Right lobe of liver (tissue), 6 donors: ENCODE measurements around the gene MS4A6E. TPM values are rescaled to one million over a fixed set of nuclear protein-coding genes. Genes with fewer than 3 reads are reported as not detected.

ENCODE experiments used
- ATAC-seq, 4 donors: fragments of 200-7000 bp; cut with Tn5 transposase; one replicate each; pipeline ENCODE4 v1.9.1; 2020; ENCODE audit warnings: mild to moderate bottlenecking in 4 of 4, moderate library complexity in 4 of 4
- DNase-seq, 3 donors: peaks; one replicate each; pipeline ENCODE4 v3.0.0-alpha.2; 2020
- H3K27ac ChIP-seq, 3 donors: fragments of 200-600 bp; one replicate each; pipeline ENCODE4 v1.8.0; 2022
- H3K27me3 ChIP-seq, 2 donors: fragments of 200-600 bp; one replicate each; pipeline ENCODE4 v1.8.0; 2022
- H3K36me3 ChIP-seq, 4 donors: fragments of 200-600 bp; sonication (generic) in 1 of 4; one replicate each; pipeline versions ENCODE4 v1.5.1 to v1.8.0; 2017 to 2022; ENCODE audit warnings: control low read depth in 1 of 4
- H3K4me1 ChIP-seq, 4 donors: fragments of 200-600 bp; sonication (generic) in 1 of 4; one replicate each; pipeline versions ENCODE4 v1.5.1 to v1.8.0; 2017 to 2022; ENCODE audit warnings: control low read depth in 1 of 4
- H3K4me3 ChIP-seq, 3 donors: fragments of 200-600 bp; one replicate each; pipeline ENCODE4 v1.8.0; 2022
- H3K9me3 ChIP-seq, 4 donors: fragments of 200-600 bp; sonication (generic) in 1 of 4; one replicate each; pipeline versions ENCODE4 v1.5.1 to v1.8.0; 2017 to 2022; ENCODE audit warnings: control low read depth in 1 of 4
- POLR2A ChIP-seq: fragments of 450-650 bp; IDR thresholded peaks from one replicate; pipeline ENCODE4 v1.6.1; 2017; ENCODE audit warnings: antibody characterized with exemption, mild to moderate bottlenecking
- WGBS: methylation state at CpG from one replicate; pipeline ENCODE4 v1.1.6; 2018; ENCODE audit warnings: low coverage, low lambda C conversion rate; ENCODE audit not compliant: insufficient coverage; ENCODE audit errors: missing lambda C conversion rate; 5-methylcytosine and 5-hydroxymethylcytosine counted together
- intact Hi-C, 2 donors: fragments of 100-400 bp; cut with DNase I; formaldehyde crosslinking; loops; one replicate each; pipeline versions ENCODE4 v1.11.2 to v1.14.1; 2022
- total RNA-seq, 6 experiments: library from RNA; depleted of rRNA in 2 of 6; stranded (reverse); fragments of >200 nt in 2 of 6; fragmentation: NEBNext Ultra II Directional in 3 of 6; extraction: Animal tissue kit (Norgen Biotek cat#: 25700) in 3 of 6; gene quantifications; one replicate each; pipeline versions ENCODE4 v1.1.0 to v1.2.4, GENCODE V29; 2016 to 2023
- TF ChIP-seq, protein P1 (sequence below), 4 donors: fragments of 200-600 bp in 3 of 4; fragments of 450-650 bp in 1 of 4; IDR thresholded peaks; one replicate each; pipeline versions ENCODE4 v1.5.1 to v1.8.0; 2016 to 2022; ENCODE audit warnings: antibody characterized with exemption in 4 of 4, mild to moderate bottlenecking in 2 of 4
- donor health status: DM: no; HTN: yes; CAD: no.
- donor health status: DM: no; HTN: no; CAD: no.
- donor health status: DM: no; HTN: no; CAD: no.
- donor health status: DM: no; HTN: yes; CAD: no.
- donor health status: DM: no; HTN: yes; CAD: no.

The MS4A6E gene
- total RNA-seq, 6 experiments from 2014 or later: not detected

DNA sequence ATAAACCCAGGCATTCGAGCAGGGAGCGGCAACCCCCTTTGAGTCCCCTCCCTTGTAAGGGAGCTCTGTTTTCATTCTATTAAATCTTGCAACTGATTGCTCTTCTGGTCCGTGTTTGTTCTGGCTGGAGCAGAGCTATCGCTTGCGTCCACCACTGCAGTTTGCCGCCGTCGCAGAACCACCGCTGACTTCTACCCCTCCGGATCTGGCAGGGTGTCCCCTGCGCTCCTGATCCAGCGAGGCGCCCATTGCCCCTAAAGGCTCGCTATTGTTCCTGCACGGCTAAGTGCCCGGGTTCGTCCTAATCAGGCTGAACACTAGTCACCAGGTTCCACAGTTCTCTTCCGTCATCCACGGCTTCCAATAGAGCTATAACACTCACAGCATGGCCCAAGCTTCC, 40.8 kb downstream of the MS4A6E start:
- Histone ChIP-seq H3K27me3 (no peaks in the 10 kb centered on the region), H3K27ac (no peak overlapping the region), H3K36me3 (no peaks in the 10 kb centered on the region), H3K4me3 (no peak overlapping the region), H3K9me3 (no peaks in the 10 kb centered on the region), H3K4me1 (no peaks in the 10 kb centered on the region)
- 89% methylated on average over 11 of the region's 19 CpGs for WGBS
- DNase-seq: no peak
- TF ChIP-seq POLR2A: no peak
- TF ChIP-seq, protein P1, sequence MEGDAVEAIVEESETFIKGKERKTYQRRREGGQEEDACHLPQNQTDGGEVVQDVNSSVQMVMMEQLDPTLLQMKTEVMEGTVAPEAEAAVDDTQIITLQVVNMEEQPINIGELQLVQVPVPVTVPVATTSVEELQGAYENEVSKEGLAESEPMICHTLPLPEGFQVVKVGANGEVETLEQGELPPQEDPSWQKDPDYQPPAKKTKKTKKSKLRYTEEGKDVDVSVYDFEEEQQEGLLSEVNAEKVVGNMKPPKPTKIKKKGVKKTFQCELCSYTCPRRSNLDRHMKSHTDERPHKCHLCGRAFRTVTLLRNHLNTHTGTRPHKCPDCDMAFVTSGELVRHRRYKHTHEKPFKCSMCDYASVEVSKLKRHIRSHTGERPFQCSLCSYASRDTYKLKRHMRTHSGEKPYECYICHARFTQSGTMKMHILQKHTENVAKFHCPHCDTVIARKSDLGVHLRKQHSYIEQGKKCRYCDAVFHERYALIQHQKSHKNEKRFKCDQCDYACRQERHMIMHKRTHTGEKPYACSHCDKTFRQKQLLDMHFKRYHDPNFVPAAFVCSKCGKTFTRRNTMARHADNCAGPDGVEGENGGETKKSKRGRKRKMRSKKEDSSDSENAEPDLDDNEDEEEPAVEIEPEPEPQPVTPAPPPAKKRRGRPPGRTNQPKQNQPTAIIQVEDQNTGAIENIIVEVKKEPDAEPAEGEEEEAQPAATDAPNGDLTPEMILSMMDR (IDR thresholded peaks at IDR 0.05): no peak
- no peak for ATAC-seq
- intact Hi-C loops: no loop called here

DNA sequence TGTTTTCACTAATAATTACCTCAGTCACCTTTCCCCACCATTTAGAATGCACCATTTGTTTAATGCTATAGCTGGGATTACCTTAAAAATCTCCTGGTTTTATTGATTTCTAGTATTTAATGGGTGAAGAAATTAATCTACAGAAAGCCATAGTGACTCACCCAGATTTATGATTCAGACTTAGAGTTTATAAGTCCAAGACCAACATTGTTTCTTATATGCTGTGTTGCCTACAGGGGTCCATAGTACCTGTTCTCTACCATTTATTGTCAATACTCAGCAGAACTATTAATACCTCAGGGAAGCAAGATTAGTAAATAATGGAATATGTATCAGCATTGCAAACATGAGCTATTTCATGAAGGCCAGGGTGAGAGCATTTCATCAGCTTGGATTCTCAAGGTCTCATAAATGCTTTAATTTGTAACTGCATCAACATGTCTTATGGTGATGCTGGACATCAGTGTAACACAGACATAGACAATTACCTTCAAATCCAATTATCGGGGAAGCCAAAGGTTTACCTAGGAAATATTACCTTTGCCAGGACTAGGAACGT, 43.3 kb downstream of the MS4A6E start:
- H3K9me3 ChIP-seq: no peaks in the 10 kb centered on the region
- ATAC-seq (no peak), DNase-seq (no peak)
- H3K4me1 ChIP-seq: no peaks in the 10 kb centered on the region
- TF ChIP-seq POLR2A: no peak
- TF ChIP-seq, protein P1 (IDR thresholded peaks at IDR 0.05): no peak
- H3K27ac ChIP-seq: no peak overlapping the region
- H3K36me3 ChIP-seq: no peaks in the 10 kb centered on the region
- WGBS: 38% methylated on average over 2 of the region's 2 CpGs
- H3K4me3 ChIP-seq: no peak overlapping the region
- H3K27me3 ChIP-seq: no peaks in the 10 kb centered on the region
- intact Hi-C loops: no loop called here

DNA sequence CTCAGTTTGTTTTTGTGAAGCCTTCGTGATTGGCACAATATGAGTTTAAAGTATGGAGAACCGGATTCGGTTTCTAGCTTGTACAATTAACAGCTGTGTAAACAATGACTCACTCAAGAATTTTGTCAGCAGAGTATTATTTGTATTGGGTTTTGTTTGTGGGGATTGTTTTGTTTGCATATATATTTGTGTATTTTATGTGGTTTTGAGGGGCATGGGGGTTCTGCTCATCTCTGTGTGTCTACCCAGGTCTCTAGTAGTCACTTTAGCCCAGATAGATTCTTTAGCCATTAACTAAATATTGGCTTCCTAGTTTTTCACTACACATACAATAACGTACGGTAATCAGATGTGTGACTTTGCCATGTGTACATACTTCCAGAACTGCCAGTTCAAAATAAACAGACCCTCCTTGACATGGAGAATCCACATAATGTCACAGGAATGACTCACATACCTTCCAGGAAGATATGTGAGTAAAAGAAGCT, 43.8 kb downstream of the MS4A6E start:
- H3K27me3 ChIP-seq: no peaks in the 10 kb centered on the region
- H3K27ac ChIP-seq: peak overlapping the region in 2 of 3 donors; percentile 14 to 20
- H3K4me1 ChIP-seq: no peaks in the 10 kb centered on the region
- TF ChIP-seq, protein P1 (IDR thresholded peaks at IDR 0.05): no peak
- TF ChIP-seq POLR2A: no peak
- intact Hi-C loops: no loop called here
- no peaks in the 10 kb centered on the region for H3K36me3 ChIP-seq
- no peak for DNase-seq
- no peaks in the 10 kb centered on the region for H3K9me3 ChIP-seq
- ATAC-seq: peak in 1 of 4 donors; percentile 78
- no peak overlapping the region for H3K4me3 ChIP-seq
- WGBS: 34% methylated on average over 5 of the region's 5 CpGs

DNA sequence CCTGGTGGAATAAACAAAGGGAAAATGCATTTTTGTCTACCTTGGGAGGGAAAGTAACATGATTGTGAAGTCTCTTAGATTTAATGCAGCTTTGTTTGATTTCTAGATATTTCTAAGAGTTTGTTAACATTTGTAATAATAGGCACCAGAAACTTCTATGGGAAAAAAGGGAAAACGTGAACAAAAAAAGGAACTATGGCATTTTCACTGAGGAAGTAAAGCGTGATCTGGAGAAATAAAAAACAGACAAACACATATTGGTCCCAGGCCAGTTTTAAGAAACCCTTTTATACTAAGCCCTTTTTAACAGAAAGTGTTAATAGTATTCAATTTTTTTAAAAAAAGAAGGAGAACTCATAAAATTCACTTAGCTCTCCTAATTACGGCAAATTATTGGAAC, 44.3 kb downstream of the MS4A6E start:
- no peaks in the 10 kb centered on the region for H3K36me3 ChIP-seq
- H3K9me3 ChIP-seq: no peaks in the 10 kb centered on the region
- H3K27ac ChIP-seq: peak overlapping the region in 2 of 3 donors; percentile 20 to 33
- intact Hi-C loops: no loop called here
- DNase-seq: no peak
- WGBS: 42% methylated on average over 3 of the region's 3 CpGs
- no peaks in the 10 kb centered on the region for H3K27me3 ChIP-seq
- ATAC-seq: peak in 1 of 4 donors; percentile 24
- H3K4me3 ChIP-seq: no peak overlapping the region
- no peak for TF ChIP-seq POLR2A
- TF ChIP-seq, protein P1 (IDR thresholded peaks at IDR 0.05): no peak
- H3K4me1 ChIP-seq: no peaks in the 10 kb centered on the region
